HuH-7 (cell line): ENCODE data around the gene CLASP2.
"Not testable (repeated sequence)": the region's sequence is repeated elsewhere in the genome, so short reads cannot be mapped to it uniquely, and the experiment has no call there.

Source experiments
- DNase-seq: peaks from one replicate; pipeline ENCODE4 v3.0.0; 2011; ENCODE audit warnings: low spot score

CLASP2 gene

DNA sequence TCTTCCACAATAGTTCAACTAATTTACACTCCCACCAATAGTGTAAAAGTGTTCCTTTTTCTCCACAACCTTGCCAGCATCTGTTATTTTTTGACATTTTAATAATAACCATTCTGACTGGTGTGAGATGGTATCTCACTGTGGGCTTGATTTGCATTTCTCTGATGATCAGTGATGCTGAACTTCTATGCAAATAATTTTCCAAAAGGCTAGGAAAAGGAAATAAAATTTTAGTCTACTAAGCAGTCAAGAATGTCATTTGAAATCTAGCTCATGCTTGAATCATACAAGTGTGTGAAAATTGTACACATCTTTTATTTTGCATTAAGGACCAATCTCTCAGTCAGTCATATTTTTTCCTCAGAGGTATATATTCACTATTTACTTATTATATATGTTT is 176.1 kb downstream of the CLASP2 start:
- DNase-seq, result no peak

- DNase-seq, result no peak
These were observed 179.2 kb downstream of the CLASP2 start for GRCh38 chr3:33538678-33539339.

DNA sequence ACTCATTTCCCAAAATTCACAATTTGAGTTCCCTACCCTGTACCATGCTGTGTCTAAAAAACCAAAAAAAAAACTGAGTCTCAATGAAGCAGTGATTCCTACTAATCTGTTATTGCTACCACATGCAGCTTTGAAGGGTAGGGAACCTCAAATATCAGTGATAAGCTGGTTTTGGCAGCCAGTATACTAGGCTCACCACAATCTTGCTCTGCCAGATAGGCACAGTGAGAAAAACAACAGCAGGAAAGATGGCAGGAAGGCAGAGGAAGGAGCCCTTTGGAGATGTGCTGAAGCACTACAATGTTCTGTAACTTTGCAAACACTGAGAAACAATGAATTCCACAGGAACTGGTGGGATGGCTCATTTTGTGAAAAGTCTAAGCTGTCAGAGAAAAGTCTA is 180.9 kb downstream of the CLASP2 start:
- DNase-seq, result no peak

GRCh38 chr3:33526787-33527186 is 191.3 kb downstream of the CLASP2 start:
- DNase-seq, result no peak

DNA sequence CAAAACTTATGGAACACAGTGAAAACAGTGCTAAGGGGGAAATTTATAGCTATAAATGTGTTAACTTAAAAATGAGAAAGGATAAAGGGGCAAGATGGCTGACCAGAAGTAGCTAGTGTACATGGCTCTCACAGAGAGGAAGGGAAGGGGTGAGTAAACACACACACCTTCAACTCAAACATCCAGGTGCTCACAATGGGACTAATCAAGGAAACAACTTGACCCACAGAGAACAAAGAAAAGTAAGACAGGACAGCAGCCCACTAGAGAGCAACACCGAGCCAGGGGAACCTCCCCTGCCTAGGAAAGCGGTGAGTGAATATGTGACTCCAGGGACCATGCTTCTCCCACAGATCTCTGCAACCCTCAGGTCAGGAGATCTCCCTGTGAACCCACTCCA is 192.8 kb downstream of the CLASP2 start:
- no peak for DNase-seq

- no peak for DNase-seq
These were observed 194.9 kb downstream of the CLASP2 start for GRCh38 chr3:33523093-33523667.

DNA sequence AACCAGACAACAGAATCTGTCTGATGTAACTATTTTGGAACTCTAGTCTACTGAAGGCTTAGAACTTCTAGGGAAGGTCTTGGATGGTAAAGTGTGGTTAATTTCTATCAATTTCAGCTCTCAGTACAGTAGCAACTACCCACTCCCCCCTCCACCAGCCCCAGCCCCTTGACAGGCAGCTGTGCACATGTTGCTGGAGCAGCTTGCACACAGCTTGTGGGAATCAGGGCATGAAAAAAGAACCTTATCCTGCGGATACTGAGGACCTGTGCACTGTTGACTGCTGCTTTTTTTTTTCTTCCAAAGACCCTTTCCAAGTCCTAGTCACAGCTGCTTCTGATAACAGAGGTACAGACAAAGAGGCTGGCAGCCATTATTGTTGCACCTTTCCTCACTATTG is 196.3 kb downstream of the CLASP2 start:
- DNase-seq, result no peak

DNA sequence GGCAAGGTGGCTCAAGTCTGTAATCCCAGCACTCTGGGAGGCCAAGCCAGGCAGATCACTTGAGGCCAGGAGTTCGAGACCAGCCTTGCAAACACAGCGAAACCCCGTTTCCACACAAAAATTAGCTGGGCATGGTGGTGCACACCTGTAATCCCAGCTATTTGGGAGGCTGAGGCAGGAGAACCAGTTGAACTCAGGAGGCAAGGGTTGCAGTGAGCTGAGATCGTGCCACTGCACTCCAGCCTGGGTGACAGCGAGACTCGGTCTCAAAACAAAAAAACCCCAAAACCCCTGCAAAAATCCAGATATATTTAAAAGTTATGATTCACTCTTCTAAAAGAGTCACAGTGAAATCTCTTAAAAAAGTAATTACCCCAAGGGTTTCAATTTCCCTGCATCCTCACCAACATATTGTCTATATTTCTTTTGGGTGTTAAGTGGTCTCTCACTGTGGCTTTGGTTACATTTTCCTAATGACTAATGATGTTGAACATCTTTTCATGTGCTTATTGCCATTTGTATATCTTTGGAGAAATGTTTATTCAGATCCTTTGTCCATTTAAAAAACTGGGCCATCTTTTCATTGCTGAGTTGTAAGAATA is 204.7 kb downstream of the CLASP2 start:
- DNase-seq, result no peak

GRCh38 chr3:33505027-33505426 is 213.0 kb downstream of the CLASP2 start:
- no peak for DNase-seq

GRCh38 chr3:33496449-33496848 is 221.6 kb downstream of the CLASP2 start:
- no peak for DNase-seq

- DNase-seq, result no peak
These were observed 226.3 kb downstream of the CLASP2 start for GRCh38 chr3:33491721-33492120.

GRCh38 chr3:33490641-33491241 is 227.3 kb downstream of the CLASP2 start:
- no peak for DNase-seq

- DNase-seq, result no peak
These were observed 229.4 kb downstream of the CLASP2 start for GRCh38 chr3:33488683-33489082.

- no peak for DNase-seq
These were observed 229.8 kb downstream of the CLASP2 start for GRCh38 chr3:33488246-33488645.

DNA sequence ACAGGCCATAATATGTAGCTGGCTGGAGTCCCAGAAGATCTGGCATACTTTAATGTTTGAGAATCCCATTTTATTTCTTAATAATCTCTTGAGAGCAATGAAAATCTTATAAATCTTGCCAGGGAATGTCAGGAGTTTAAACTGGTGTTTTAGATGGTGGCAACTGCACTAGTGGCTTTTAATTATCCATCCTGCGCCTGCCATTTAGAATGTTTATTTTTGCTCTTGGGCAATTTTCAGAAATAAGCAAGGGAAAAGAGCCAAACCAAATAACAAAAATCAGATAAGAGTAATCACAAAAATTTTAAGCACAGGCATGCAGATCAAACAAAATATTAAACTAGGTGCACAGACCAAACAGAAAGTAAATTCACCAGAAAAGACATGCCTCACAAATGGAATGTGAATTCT is 235.9 kb downstream of the CLASP2 start:
- DNase-seq, result no peak

DNA sequence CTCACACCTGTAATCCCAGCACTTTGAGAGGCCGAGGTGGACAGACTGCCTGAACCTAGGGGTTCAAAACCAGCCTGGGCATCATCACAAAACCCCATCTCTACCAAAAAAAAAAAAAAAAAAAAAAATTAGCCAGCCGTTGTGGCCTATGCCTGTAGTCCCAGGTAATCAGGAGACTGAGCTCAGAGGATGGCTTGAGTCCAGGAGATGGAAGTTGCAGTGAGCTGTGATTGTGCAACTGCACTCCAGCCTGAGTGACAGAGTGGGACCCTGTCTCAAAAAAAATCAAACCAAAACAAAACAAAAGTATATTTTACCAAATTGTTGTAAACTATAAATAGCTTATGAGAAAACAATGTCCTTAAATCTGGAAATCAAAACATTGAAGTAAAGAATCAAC is 243.2 kb downstream of the CLASP2 start:
- DNase-seq, result no peak

DNA sequence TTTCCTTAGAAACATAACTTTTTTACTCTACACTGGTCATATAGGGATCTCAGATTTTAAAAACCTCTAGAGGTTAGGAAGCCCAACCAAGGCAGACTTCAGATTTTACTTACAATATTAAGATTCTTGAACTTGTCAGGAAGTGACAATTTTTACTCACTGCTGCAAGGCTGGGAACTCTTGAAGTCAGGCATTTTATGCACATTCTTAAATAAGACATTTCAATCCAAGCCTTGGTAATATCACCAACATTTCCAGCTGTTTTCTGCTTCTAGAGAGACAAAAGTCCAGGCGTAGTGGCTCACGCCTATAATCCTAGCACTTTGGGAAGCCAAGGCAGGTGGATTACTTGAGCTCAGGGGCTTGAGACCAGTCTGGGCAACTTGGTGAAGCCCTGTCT is 244.2 kb downstream of the CLASP2 start:
- DNase-seq, result no peak

GRCh38 chr3:33467786-33468185 is 250.3 kb downstream of the CLASP2 start:
- DNase-seq, result no peak

GRCh38 chr3:33461097-33461496 is 257.0 kb downstream of the CLASP2 start:
- DNase-seq, result no peak

GRCh38 chr3:33459577-33459976 is 258.5 kb downstream of the CLASP2 start:
- not testable (repeated sequence) for DNase-seq

DNA sequence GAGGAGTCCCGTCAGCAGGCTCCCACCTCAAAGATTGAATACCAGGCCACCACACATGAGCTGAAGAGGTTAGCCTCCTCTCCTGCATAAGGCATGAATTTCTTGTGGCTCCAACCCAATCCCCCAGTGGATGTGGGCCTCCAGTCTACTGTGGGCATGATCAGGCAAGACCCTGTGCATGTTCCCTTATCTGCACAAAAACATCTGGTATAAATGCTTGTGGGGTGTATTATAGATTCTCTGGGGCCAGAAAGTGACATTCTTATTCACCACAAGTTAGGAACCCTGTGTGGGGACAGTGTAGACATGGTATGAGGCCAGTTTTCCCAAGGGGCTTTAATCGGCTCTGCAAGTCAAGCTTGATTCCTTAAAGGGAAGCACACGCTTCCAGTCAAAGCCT is 259.6 kb downstream of the CLASP2 start:
- DNase-seq, result no peak

DNA sequence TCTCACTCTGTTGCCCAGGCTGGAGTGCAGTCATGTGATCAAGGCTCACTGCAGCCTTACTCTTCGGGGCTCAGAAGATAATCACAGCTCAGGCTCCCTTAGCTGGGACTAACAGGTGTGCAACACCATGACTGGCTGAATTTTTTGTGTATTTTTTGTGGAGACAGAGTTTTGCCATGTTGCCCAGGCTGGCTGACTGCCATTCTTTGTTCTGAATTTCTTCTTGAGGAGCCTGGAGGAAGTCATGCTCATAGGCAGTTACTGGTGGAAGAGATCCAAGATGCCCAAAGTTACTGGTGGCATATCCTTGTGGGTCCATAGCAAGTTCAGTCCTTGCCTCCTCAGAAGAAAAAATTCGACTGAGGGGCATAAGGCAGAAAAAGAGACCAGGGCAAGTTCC is 261.3 kb downstream of the CLASP2 start:
- DNase-seq, result no peak

GRCh38 chr3:33453331-33453761 is 264.7 kb downstream of the CLASP2 start:
- no peak for DNase-seq
